Caco-2 (cell line): ENCODE measurements around the gene SMAD2. TPM values are rescaled to one million over a fixed set of nuclear protein-coding genes. Genes with fewer than 3 reads are reported as not detected.

Source experiments
- BruUV-seq: library from RNA; stranded (reverse); fragments of 400-500 nt; replicated peaks from 2 replicates; lab custom pipeline; 2021; lab: Mats Ljungman, UMichigan
- CTCF ChIA-PET: fragments of 300-600 bp; sonication (Branson Sonifier 250); formaldehyde crosslinking; loops from one replicate; lab custom pipeline; 2022; ENCODE audit warnings: antibody characterized with exemption; lab: Charles Lee
- POLR2A ChIA-PET: fragments of 300-600 bp; sonication (Branson Sonifier 250); formaldehyde crosslinking; loops from one replicate; lab custom pipeline; 2022; ENCODE audit warnings: antibody characterized with exemption; lab: Charles Lee
- DNase-seq, 2 experiments: peaks; one replicate each; pipeline versions ENCODE4 v3.0.0 to v3.0.0-alpha.2; 2020 to 2022
- H3K27me3 ChIP-seq: replicated peaks from 2 replicates; pipeline ENCODE4 v1.6.0; 2011; ENCODE audit warnings: low read length; ENCODE audit not compliant: control insufficient read depth, insufficient read depth
- H3K36me3 ChIP-seq: 2 replicates; pipeline ENCODE4 v1.5.1; 2011; ENCODE audit warnings: low read length; ENCODE audit not compliant: control insufficient read depth, insufficient read depth
- H3K4me1 ChIP-seq: fragments of 250-450 bp; sonication (Bioruptor Pico); 2 replicates; pipeline ENCODE4 v1.5.1; 2020; ENCODE audit warnings: mild to moderate bottlenecking
- H3K4me3 ChIP-seq: 2 replicates; pipeline ENCODE4 v1.5.1; 2011; ENCODE audit warnings: low read depth, mild to moderate bottlenecking, control low read depth, low read length
- H3K9me3 ChIP-seq: fragments of 250-450 bp; sonication (Bioruptor Pico); 2 replicates; pipeline ENCODE4 v1.5.1; 2020; ENCODE audit warnings: mild to moderate bottlenecking, moderate library complexity
- H3K27ac Mint-ChIP-seq: one replicate; pipeline ENCODE4 v1.8.0; 2022; ENCODE audit warnings: mixed read lengths; ENCODE audit not compliant: unreplicated experiment
- H3K27me3 Mint-ChIP-seq: one replicate; pipeline ENCODE4 v1.8.0; 2022; ENCODE audit warnings: mixed read lengths; ENCODE audit not compliant: insufficient read depth, unreplicated experiment
- H3K36me3 Mint-ChIP-seq: one replicate; pipeline ENCODE4 v1.8.0; 2022; ENCODE audit warnings: mild to moderate bottlenecking, mixed read lengths; ENCODE audit not compliant: insufficient read depth, unreplicated experiment
- H3K4me1 Mint-ChIP-seq: one replicate; pipeline ENCODE4 v1.8.0; 2022; ENCODE audit warnings: low read depth, mixed read lengths; ENCODE audit not compliant: unreplicated experiment
- H3K4me3 Mint-ChIP-seq: one replicate; pipeline ENCODE4 v1.8.0; 2022; ENCODE audit warnings: mild to moderate bottlenecking, moderate library complexity, mixed read lengths; ENCODE audit not compliant: unreplicated experiment
- H3K9me3 Mint-ChIP-seq: one replicate; pipeline ENCODE4 v1.8.0; 2022; ENCODE audit warnings: mixed read lengths; ENCODE audit not compliant: unreplicated experiment
- intact Hi-C: fragments of 100-400 bp; cut with micrococcal nuclease; formaldehyde crosslinking; loops from one replicate; pipeline ENCODE4 v1.10.0; 2022; ENCODE audit not compliant: unreplicated experiment
- total RNA-seq: library from RNA; stranded (reverse); gene quantifications from 2 replicates; pipeline ENCODE4 v1.2.3, GENCODE V29; 2022
- TF ChIP-seq, protein P1 (sequence below), 2 experiments: fragments of 200-600 bp in 1 of 2; IDR thresholded peaks; 1 replicate in 1 of 2; 2 replicates in 1 of 2; pipeline versions ENCODE4 v1.5.1 to v1.8.0; 2011 to 2022; ENCODE audit warnings: antibody characterized with exemption in 1 of 2, control low read depth in 1 of 2, inconsistent platforms in 1 of 2, low read depth in 1 of 2, low read length in 1 of 2, mild to moderate bottlenecking in 1 of 2, moderate library complexity in 1 of 2; ENCODE audit not compliant: insufficient read depth in 1 of 2, severe bottlenecking in 1 of 2, unreplicated experiment in 1 of 2

SMAD2 gene
- total RNA-seq, 1 experiment from 2014 or later, result 53.5 TPM

DNA sequence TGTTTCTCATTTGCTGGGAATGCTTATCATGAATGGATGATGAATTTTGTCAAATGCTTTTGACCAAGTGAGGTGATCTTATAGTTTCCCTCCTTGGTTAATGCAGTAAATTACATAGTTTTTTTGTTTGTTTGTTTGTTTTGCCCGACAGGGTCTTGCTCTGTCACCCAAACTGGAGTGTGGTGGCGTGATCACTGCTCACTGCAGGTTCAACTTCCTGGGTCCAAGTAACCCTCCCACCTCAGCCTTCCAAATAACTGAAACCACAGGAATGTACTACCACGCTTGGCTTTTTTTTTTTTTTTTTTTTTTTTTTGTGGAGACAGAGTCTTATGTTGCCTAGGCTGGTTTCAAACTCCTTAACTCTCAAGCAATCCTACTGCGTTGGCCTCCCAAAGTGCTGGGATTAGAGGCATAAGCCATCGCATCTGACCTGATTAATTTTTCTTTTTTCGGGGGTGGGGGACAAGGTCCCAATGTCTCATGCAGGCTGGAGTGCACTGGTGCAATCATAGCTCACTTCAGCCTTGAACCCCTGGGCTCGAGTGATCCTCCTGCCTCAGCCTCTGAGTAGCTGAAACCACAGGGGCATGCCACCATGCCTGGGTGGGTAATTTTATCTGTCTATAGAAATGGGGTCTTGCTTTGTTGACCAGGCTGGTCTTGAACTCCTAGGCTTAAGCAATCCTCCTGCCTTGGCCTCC, 48.6 kb downstream of the SMAD2 start:
- ChIA-PET CTCF (no interaction called here), POLR2A (no interaction called here)
- H3K4me1 Mint-ChIP-seq, result no peaks in the 10 kb centered on the region
- H3K9me3 Mint-ChIP-seq, result no peaks in the 10 kb centered on the region
- Histone ChIP-seq H3K27me3 (no peaks in the 10 kb centered on the region), H3K9me3 (no peaks in the 10 kb centered on the region), H3K4me3 (no peak overlapping the region), H3K4me1 (no peaks in the 10 kb centered on the region), H3K36me3 (no peaks in the 10 kb centered on the region)
- no peaks in the 10 kb centered on the region for H3K27me3 Mint-ChIP-seq
- no peak overlapping the region for H3K4me3 Mint-ChIP-seq
- intact Hi-C loops, result no loop called here
- no peak overlapping the region for H3K27ac Mint-ChIP-seq
- BruUV-seq, result no TSS peak
- H3K36me3 Mint-ChIP-seq, result peaks cover 16% of the 10 kb centered on the region
- TF ChIP-seq, protein P1, sequence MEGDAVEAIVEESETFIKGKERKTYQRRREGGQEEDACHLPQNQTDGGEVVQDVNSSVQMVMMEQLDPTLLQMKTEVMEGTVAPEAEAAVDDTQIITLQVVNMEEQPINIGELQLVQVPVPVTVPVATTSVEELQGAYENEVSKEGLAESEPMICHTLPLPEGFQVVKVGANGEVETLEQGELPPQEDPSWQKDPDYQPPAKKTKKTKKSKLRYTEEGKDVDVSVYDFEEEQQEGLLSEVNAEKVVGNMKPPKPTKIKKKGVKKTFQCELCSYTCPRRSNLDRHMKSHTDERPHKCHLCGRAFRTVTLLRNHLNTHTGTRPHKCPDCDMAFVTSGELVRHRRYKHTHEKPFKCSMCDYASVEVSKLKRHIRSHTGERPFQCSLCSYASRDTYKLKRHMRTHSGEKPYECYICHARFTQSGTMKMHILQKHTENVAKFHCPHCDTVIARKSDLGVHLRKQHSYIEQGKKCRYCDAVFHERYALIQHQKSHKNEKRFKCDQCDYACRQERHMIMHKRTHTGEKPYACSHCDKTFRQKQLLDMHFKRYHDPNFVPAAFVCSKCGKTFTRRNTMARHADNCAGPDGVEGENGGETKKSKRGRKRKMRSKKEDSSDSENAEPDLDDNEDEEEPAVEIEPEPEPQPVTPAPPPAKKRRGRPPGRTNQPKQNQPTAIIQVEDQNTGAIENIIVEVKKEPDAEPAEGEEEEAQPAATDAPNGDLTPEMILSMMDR (IDR thresholded peaks at IDR 0.05; ENCODE audit: insufficient read depth in 1 of 2, low read depth in 1 of 2, low read length in 1 of 2, severe bottlenecking in 1 of 2, unreplicated experiment in 1 of 2), result no peak
- peak in 1 of 2 experiments; percentile 29 for DNase-seq

DNA sequence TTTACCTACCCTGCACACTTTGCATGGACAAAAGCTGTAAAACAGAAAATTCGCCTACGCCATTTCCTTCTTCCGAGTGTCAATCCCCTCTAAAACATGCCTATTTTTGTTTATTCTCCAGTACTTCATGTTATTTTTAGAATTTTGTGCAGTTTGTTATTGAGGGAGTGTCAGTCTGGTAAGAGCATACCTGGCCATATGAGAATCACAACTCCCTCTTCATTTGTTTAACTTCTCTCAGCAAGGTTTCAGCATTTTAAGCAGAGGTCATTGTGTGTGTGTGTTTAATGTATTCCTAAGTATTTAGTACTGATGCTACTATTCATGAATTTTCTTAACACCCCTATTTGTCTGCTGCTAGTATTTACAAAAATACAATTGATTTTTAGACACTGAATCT, 49.4 kb downstream of the SMAD2 start:
- Histone ChIP-seq H3K4me1 (no peaks in the 10 kb centered on the region), H3K27me3 (no peaks in the 10 kb centered on the region), H3K4me3 (no peak overlapping the region), H3K36me3 (no peaks in the 10 kb centered on the region), H3K9me3 (no peaks in the 10 kb centered on the region)
- TF ChIP-seq, protein P1 (IDR thresholded peaks at IDR 0.05; ENCODE audit: insufficient read depth in 1 of 2, low read depth in 1 of 2, low read length in 1 of 2, severe bottlenecking in 1 of 2, unreplicated experiment in 1 of 2), result no peak
- H3K27ac Mint-ChIP-seq, result no peak overlapping the region
- intact Hi-C loops, result no loop called here
- H3K4me1 Mint-ChIP-seq, result no peaks in the 10 kb centered on the region
- H3K27me3 Mint-ChIP-seq, result no peaks in the 10 kb centered on the region
- H3K36me3 Mint-ChIP-seq, result peaks cover 16% of the 10 kb centered on the region
- no peaks in the 10 kb centered on the region for H3K9me3 Mint-ChIP-seq
- no peak overlapping the region for H3K4me3 Mint-ChIP-seq
- BruUV-seq, result no TSS peak
- ChIA-PET CTCF (no interaction called here), POLR2A (no interaction called here)
- no peak for DNase-seq

DNA sequence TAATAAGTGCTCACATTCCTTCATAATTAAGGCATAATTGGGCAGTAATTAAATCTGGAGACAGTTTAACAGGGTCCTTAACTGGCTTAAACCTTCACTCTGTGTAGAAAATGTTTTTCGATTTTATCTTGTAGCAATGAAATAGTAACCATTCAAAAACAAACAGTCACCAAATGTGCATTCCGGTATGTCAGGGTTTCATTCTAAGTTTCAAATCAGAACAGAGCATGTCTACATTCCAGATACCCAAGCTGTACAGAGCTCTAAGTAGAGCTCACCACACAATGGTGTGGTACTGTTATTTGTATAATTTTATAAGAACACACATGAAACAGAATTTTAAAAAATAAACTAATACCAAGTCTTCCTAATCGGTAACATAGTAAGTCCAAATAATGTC, 52.6 kb downstream of the SMAD2 start:
- POLR2A ChIA-PET, result no interaction called here
- no peak overlapping the region for H3K27ac Mint-ChIP-seq
- Histone ChIP-seq H3K4me3 (no peak overlapping the region), H3K4me1 (no peaks in the 10 kb centered on the region), H3K36me3 (no peaks in the 10 kb centered on the region), H3K9me3 (no peaks in the 10 kb centered on the region), H3K27me3 (no peaks in the 10 kb centered on the region)
- no peak for DNase-seq
- intact Hi-C loops, result loop anchor here (10.0 kb wide), 1 partner anchor 47 kb away; no protein-coding TSS in a partner anchor
- BruUV-seq, result no TSS peak
- CTCF ChIA-PET, result no interaction called here
- no peaks in the 10 kb centered on the region for H3K4me1 Mint-ChIP-seq
- H3K4me3 Mint-ChIP-seq, result no peak overlapping the region
- H3K27me3 Mint-ChIP-seq, result no peaks in the 10 kb centered on the region
- peaks cover 8% of the 10 kb centered on the region for H3K36me3 Mint-ChIP-seq
- no peaks in the 10 kb centered on the region for H3K9me3 Mint-ChIP-seq
- TF ChIP-seq, protein P1 (IDR thresholded peaks at IDR 0.05; ENCODE audit: insufficient read depth in 1 of 2, low read depth in 1 of 2, low read length in 1 of 2, severe bottlenecking in 1 of 2, unreplicated experiment in 1 of 2), result no peak
